ENCODE results near the gene CAPN5.
A peak's percentile ranks its signal among the peaks of the same experiment; 100 is the strongest.
"Not testable (repeated sequence)": the region's sequence is repeated elsewhere in the genome, so short reads cannot be mapped to it uniquely, and the experiment has no call there.

The CAPN5 gene
- 0.13 to 5.0 (median 1.3) reads per million in 9 experiments for total RNA-seq

DNA sequence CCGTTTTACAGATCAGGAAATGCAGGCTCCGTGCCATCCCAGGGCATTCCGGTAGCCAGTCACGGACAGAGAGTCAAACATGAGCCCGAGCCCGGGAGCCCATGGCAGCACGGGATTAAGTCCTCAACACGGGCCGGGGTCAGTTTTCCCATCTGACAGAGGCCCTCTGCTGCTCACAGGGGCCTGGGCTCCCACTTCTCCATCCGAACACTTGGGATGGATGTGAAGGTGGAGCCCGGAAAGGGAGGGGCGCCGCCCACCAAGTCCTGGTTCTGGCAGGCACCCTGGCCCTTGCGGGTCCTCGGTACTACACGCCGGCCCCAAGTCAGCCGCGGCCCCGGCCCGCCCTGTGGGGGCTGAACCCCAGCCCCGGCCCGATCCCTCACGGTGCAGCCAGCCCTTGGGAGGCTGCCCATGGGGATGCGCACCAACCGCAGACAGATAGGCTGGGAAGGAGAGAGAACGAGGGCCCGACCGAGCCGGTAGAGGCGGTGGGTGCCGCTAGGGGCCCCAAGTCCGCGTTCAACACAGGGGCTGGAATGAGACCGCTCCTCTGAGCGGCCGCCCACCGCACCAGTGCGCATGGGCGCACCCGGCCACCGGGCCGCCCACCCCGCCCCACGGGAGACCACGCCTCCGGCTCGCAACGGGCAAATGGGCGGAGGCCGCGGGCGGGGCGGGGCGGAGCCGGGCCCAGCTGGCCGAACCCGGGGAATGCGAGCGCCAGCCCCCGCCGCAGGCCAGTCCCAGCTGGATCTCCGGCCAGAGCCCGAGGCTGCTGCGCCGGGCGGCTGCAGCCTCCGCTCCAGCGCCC lies at the start of gene CAPN5:
CAPN5 (plus strand) TSS at position 743 of the 814 bp plus-strand sequence. CDS start 17,916 bp downstream, outside the sequence.
- Mint-ChIP-seq H3K4me1 (ENCODE audit: low read depth in 2 of 2) (peaks cover 6 to 8% of the 10 kb centered on the region in 2 donors), H3K27me3 (no peaks in the 10 kb centered on the region), H3K4me3 (peak within 1 kb of the TSS; percentile 84 to 89), H3K27ac (peak within 1 kb of the TSS in 1 of 2 donors; percentile 17), H3K9me3 (no peaks in the 10 kb centered on the region), H3K36me3 (ENCODE audit: insufficient read depth) (peaks cover 10% of the 10 kb centered on the region)
- ATAC-seq (replicated peaks) (peak; percentile 92), DNase-seq (peak; percentile 79 to 91 (median 89))

DNA sequence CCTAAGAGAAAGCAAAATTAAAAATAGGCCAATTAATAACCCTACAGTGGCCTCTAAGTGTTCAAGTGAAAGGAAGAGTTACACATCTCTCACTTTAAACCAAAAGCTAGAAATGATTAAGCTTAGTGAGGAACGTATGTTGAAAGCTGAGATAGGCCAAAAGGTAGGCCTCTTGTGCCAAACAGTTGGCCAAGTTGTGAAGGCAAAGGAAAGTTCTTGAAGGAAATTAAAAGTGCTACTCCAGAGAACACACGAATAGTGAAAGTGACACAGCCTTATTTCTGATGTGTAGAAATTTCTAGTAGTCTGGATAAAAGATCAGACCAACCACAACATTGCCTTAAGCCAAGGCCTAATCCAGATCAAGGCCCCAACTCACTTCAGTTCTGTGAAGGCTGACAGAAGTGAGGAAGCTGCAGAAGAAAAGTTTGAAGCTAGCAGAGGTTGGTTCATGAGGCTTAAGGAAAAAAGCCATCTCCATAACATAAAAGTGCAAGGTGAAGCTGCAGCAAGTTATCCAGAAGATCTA lies 48.3 kb upstream of the CAPN5 start:
- not testable (repeated sequence) for ATAC-seq (replicated peaks); H3K9me3 Mint-ChIP-seq; H3K27me3 Mint-ChIP-seq; H3K4me1 Mint-ChIP-seq (ENCODE audit: low read depth in 2 of 2); H3K4me3 Mint-ChIP-seq; H3K36me3 Mint-ChIP-seq (ENCODE audit: insufficient read depth); DNase-seq; H3K27ac Mint-ChIP-seq

DNA sequence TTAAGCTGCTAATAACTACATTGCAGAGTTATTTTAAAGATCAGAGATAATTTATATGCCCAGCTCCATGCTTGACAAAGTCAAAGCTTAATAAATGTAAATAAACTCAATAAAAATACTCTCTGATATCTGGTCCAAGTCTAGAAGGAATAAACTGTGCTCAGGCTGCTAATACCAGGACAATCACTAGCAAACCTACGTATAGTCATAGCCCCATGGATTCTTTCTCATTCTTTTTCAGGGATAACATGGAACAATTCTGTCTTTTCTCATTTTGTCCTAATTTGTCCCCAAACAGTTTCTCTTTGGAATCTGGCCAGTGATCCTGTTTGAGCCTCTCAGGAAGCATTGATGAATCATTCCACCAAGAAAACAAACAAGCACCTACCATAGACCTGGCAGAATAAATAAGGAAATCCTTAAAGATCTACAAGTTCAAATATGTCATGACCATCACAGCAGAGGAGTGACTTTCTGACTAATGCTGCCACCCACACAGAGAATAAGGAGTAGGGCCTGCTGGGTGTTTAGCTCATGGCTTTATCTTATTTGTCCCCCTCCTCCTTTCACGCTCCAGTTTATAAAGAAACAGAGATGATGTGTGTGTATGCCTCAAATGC lies 46.7 kb upstream of the CAPN5 start:
- H3K27me3 Mint-ChIP-seq, result no peaks in the 10 kb centered on the region
- no peak overlapping the region for H3K27ac Mint-ChIP-seq
- ATAC-seq (replicated peaks) (no peak), DNase-seq (no peak)
- no peaks in the 10 kb centered on the region for H3K4me1 Mint-ChIP-seq (ENCODE audit: low read depth in 2 of 2)
- H3K36me3 Mint-ChIP-seq (ENCODE audit: insufficient read depth), result peaks cover 3% of the 10 kb centered on the region
- no peak overlapping the region for H3K4me3 Mint-ChIP-seq
- H3K9me3 Mint-ChIP-seq, result no peaks in the 10 kb centered on the region

DNA sequence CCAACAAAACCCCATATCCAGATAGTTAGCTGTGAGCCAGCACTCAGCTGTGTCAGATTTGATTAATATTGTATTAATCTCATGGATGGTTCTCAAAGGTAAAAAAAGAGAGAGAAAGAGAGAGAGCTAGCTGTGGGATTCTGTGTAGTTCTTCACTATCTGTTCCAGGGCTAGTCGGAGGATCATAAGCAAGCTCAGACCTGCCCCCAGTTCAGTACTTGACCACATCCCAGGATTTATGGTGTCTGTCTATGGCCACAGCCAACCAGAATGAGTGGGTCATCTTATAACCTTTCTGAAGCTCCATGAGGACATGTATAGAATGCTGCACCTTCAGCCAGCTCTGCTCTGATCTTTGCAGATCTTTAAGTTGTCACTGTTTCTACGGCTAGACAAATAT lies 46.0 kb upstream of the CAPN5 start:
- Mint-ChIP-seq H3K36me3 (ENCODE audit: insufficient read depth) (peaks cover 3% of the 10 kb centered on the region), H3K27me3 (no peaks in the 10 kb centered on the region)

DNA sequence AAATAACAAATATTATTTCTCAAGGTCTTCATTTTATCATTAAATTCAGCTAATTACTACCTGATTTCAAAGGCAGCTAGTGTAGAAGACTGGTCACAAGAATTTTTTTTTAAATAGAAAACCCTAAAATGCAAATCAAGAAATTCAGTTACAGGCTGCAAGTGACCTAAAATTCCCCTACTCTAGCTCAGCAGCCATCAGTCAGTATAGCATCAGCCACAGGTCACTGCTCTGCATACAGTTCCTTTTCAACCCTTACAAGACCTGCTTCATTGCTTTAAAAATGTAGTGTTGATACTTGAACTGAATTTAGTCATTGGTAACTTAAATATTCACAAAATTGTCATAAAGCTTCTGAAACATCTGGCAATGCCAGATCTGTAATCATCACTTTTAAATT lies 42.0 kb upstream of the CAPN5 start:
- no peak overlapping the region for H3K27ac Mint-ChIP-seq
- no peak overlapping the region for H3K4me3 Mint-ChIP-seq
- H3K27me3 Mint-ChIP-seq, result peaks cover 19 to 21% of the 10 kb centered on the region in 2 donors
- DNase-seq (no peak), ATAC-seq (replicated peaks) (no peak)
- H3K36me3 Mint-ChIP-seq (ENCODE audit: insufficient read depth), result no peaks in the 10 kb centered on the region
- H3K9me3 Mint-ChIP-seq, result no peaks in the 10 kb centered on the region
- no peaks in the 10 kb centered on the region for H3K4me1 Mint-ChIP-seq (ENCODE audit: low read depth in 2 of 2)

More for the DNA sequence above, 46.0 kb upstream of the CAPN5 start:
- no peak overlapping the region for H3K27ac Mint-ChIP-seq
- H3K4me1 Mint-ChIP-seq (ENCODE audit: low read depth in 2 of 2), result no peaks in the 10 kb centered on the region
- ATAC-seq (replicated peaks) (no peak), DNase-seq (no peak)
- H3K4me3 Mint-ChIP-seq, result no peak overlapping the region
- no peaks in the 10 kb centered on the region for H3K9me3 Mint-ChIP-seq

DNA sequence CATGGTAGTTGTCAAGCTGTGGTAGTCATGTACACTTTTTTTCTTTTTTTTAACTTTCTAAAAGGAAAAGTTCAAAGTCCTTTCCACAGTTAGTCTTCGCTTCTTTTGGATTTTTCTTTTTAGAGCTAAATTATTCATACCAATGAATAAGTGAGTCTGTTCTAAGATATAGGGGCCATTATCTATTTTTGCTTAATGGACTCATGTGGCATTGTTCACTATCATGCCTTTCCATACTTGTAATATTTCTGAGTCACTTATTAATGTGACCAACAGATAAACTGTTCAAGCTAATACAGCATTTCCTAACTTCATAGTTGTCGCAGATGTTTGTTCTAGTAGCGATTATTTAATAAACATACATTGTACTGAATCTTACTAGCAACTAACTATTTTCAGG lies 40.5 kb upstream of the CAPN5 start:
- Mint-ChIP-seq H3K36me3 (ENCODE audit: insufficient read depth) (no peaks in the 10 kb centered on the region), H3K4me1 (ENCODE audit: low read depth in 2 of 2) (no peaks in the 10 kb centered on the region), H3K27me3 (peaks cover 34 to 36% of the 10 kb centered on the region in 2 donors), H3K4me3 (no peak overlapping the region), H3K27ac (no peak overlapping the region), H3K9me3 (no peaks in the 10 kb centered on the region)
- DNase-seq (no peak), ATAC-seq (replicated peaks) (no peak)

DNA sequence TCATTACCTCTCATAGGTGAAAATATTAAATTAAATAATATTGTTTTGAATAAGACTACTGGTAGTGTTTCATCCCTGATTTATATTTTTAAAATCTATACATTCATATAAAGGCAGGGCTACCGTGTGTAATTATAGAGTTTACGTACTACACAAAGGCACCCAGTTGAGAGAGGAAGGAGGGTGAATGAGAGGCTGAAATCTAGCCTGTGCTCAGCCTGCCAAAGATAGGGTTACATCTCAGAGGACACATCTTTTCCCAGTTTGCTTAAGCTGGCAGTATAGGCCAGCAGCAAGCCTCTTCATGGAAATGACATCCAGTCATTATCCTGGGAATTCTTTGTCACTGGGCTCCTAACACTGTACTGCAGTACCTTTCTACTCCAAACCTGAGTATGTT lies 40.0 kb upstream of the CAPN5 start:
- Mint-ChIP-seq H3K27me3 (peaks cover 39 to 41% of the 10 kb centered on the region in 2 donors), H3K4me1 (ENCODE audit: low read depth in 2 of 2) (no peaks in the 10 kb centered on the region), H3K4me3 (no peak overlapping the region), H3K27ac (no peak overlapping the region), H3K9me3 (no peaks in the 10 kb centered on the region), H3K36me3 (ENCODE audit: insufficient read depth) (no peaks in the 10 kb centered on the region)
- no peak for DNase-seq
- no peak for ATAC-seq (replicated peaks)

DNA sequence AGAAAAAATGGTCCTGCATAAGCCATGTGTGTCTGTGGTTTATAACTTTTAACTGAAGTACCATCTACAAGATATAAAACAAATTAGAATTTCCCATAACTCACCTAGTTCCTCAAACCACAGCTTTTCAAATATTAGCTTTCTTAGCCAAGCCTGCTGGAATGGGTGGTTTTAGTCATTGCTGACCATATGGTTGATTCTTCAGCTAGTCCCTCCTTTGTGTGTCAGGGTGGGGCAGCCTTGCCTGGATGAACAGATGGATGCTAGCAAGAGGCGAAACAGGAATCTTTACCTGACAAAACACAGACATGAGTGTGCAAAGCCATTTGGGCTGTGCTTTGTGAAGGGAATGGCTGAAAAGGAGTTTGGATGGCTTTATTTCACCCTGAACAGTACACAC lies 39.5 kb upstream of the CAPN5 start:
- ATAC-seq (replicated peaks) (no peak), DNase-seq (no peak)
- Mint-ChIP-seq H3K36me3 (ENCODE audit: insufficient read depth) (no peaks in the 10 kb centered on the region), H3K27me3 (peaks cover 40 to 41% of the 10 kb centered on the region in 2 donors), H3K27ac (no peak overlapping the region), H3K9me3 (no peaks in the 10 kb centered on the region), H3K4me1 (ENCODE audit: low read depth in 2 of 2) (no peaks in the 10 kb centered on the region), H3K4me3 (no peak overlapping the region)

DNA sequence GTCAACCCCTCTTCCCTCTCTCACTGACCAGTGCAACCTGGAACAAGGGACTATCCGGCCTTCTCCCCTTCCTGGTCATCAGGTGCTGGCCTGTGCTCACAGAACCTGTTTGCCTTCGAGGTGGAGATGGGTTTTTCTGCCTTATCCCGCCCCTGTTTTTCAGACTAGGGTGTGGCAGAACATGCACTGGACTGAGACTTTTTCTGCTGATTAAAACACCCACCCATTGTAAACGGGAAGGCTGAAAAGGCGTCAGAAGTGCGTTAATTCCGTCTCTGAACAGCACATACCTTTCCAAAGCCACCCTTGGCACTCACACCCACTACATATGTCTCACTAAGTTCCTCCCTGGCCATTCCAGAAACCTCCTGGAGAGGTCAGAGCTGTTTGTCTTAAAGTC lies 36.9 kb upstream of the CAPN5 start:
- H3K27me3 Mint-ChIP-seq, result peaks cover 41 to 47% of the 10 kb centered on the region in 2 donors
- DNase-seq (no peak), ATAC-seq (replicated peaks) (no peak)
- H3K4me3 Mint-ChIP-seq, result no peak overlapping the region
- no peak overlapping the region for H3K27ac Mint-ChIP-seq
- H3K4me1 Mint-ChIP-seq (ENCODE audit: low read depth in 2 of 2), result no peaks in the 10 kb centered on the region
- H3K9me3 Mint-ChIP-seq, result no peaks in the 10 kb centered on the region
- H3K36me3 Mint-ChIP-seq (ENCODE audit: insufficient read depth), result no peaks in the 10 kb centered on the region

DNA sequence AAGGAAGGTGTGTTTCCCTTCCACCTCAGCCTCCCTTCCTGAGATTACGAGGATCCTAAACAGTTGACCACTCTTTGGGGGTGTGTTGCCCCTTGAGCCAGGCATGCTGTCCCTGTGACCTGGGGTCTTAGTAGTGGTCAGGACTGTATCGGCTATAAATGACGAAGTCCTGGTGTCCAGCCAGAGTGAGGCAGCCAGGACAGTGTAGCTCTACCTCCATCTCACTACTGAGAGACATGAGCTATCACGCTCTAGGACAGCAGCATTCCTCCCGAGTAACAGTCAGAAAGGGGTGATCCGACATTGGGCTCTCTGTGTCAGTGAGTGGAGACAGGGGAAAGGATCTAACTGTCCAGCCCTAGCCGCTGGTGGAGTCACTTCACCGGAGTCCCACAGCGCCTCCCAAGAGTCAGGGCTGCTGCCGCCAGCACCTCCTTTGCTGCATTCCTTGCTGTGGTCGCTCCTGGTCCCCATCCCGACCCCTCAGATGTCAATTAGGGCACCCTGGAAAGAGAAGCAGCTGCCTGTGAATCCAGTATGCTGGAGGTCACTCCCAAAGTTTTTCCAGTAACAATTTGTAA lies 35.8 kb upstream of the CAPN5 start:
- ATAC-seq (replicated peaks) (no peak), DNase-seq (no peak)
- no peak overlapping the region for H3K27ac Mint-ChIP-seq
- no peaks in the 10 kb centered on the region for H3K9me3 Mint-ChIP-seq
- H3K36me3 Mint-ChIP-seq (ENCODE audit: insufficient read depth), result no peaks in the 10 kb centered on the region
- no peak overlapping the region for H3K4me3 Mint-ChIP-seq
- no peaks in the 10 kb centered on the region for H3K4me1 Mint-ChIP-seq (ENCODE audit: low read depth in 2 of 2)
- peaks cover 46 to 54% of the 10 kb centered on the region in 2 donors for H3K27me3 Mint-ChIP-seq

DNA sequence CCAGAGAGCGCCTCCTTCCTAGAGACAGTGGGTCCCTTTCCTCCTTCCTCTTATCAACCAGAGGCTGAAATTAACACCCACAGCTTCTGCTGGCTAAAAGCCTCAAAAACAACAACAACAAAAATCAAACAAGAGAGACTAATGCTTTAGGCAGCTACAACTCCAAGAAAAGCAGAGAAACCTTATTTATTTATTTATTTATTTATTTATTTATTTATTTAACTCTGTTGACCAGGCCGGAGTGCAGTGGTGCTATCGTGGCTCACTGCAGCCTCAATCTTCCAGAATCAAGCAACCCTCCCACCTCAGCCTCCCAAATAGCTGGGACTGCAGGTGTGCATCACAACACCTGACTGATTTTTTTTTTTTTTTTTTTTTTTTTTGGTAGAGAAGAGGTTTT lies 35.2 kb upstream of the CAPN5 start:
- Mint-ChIP-seq H3K27ac (no peak overlapping the region), H3K4me1 (ENCODE audit: low read depth in 2 of 2) (no peaks in the 10 kb centered on the region), H3K36me3 (ENCODE audit: insufficient read depth) (no peaks in the 10 kb centered on the region), H3K9me3 (no peaks in the 10 kb centered on the region), H3K27me3 (peaks cover 51 to 59% of the 10 kb centered on the region in 2 donors), H3K4me3 (no peak overlapping the region)
- DNase-seq (no peak), ATAC-seq (replicated peaks) (no peak)

DNA sequence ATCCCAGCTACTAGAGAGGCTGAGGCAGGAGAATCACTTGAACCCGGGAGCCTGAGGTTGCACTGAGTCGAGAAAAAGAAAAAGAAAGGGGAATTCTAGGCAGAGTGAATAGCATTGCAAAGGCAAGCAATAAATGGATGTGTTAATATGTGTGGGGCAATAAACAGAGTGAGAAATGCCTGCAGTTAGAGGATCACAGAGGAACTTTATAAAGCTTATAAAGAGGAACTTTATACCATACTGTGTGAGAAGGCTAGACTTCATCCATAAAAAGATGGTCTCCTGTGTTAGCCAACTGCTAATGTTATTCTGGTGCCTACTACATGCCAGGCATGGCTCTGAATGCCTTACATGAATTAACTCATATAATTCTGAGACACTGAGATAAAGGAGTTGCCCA lies 31.7 kb upstream of the CAPN5 start:
- no peaks in the 10 kb centered on the region for H3K9me3 Mint-ChIP-seq
- peaks cover 53 to 67% of the 10 kb centered on the region in 2 donors for H3K27me3 Mint-ChIP-seq
- ATAC-seq (replicated peaks), result no peak
- H3K4me3 Mint-ChIP-seq, result no peak overlapping the region
- no peak overlapping the region for H3K27ac Mint-ChIP-seq
- DNase-seq, result no peak
- no peaks in the 10 kb centered on the region for H3K36me3 Mint-ChIP-seq (ENCODE audit: insufficient read depth)
- peaks cover 0 to 5% of the 10 kb centered on the region in 2 donors for H3K4me1 Mint-ChIP-seq (ENCODE audit: low read depth in 2 of 2)

DNA sequence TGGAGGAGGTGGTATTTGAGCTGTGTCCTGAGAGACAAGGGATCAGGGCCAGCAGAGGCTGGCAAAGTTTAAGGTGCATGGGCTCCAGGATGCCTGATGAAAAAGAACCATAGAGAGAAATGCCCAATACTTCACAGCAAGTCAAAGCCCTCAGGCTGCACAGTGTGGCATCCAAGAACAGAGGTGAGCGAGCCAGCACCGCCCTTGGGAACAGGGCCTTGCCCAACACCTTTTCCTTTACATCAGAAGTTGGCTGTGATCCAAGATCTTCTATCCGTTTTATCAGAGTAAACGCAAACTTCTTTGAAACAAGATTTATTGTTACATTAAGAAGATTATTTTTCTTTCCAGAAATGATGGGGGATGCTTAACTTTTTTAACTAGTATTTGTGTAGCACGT lies 31.2 kb upstream of the CAPN5 start:
- peaks cover 50 to 67% of the 10 kb centered on the region in 2 donors for H3K27me3 Mint-ChIP-seq
- no peak overlapping the region for H3K27ac Mint-ChIP-seq

More for the DNA sequence above, 31.2 kb upstream of the CAPN5 start:
- H3K9me3 Mint-ChIP-seq, result no peaks in the 10 kb centered on the region
- ATAC-seq (replicated peaks), result no peak
- peaks cover under 1% of the 10 kb centered on the region for H3K36me3 Mint-ChIP-seq (ENCODE audit: insufficient read depth)
- H3K4me3 Mint-ChIP-seq, result no peak overlapping the region
- H3K4me1 Mint-ChIP-seq (ENCODE audit: low read depth in 2 of 2), result peaks cover 0 to 5% of the 10 kb centered on the region in 2 donors
- no peak for DNase-seq

All from effector memory CD8-positive, alpha-beta T cell (primary cell).